ENCODE data around the gene VPS37D. TPM values are rescaled to one million over a fixed set of nuclear protein-coding genes. Genes with fewer than 3 reads are reported as not detected.
"Not testable (repeated sequence)": the region's sequence is repeated elsewhere in the genome, so short reads cannot be mapped to it uniquely, and the experiment has no call there.

VPS37D gene
- total RNA-seq (1 to 10 TPM in 1 of 2 donors, under 1 TPM in 1; 0.89 to 2.0 TPM), polyA plus RNA-seq (ENCODE audit: insufficient read length in 6 of 6) (10 to 100 TPM in 1 of 6 donors, 1 to 10 TPM in 5; 6.2 to 10.1 (median 8.3) TPM)
- long read RNA-seq, donor 1, transcript VPS37D-201 (4 exons, 1,624 nt) = major isoform, 6 of 6 reads
- long read RNA-seq, donor 1, partial matches to known transcripts = 0 of 6 reads
- long read RNA-seq, donor 1, other reads (novel, unspliced or antisense) = 0 of 6 reads
- long read RNA-seq, donor 2, transcript VPS37D-201 (4 exons, 1,624 nt) = major isoform, 5 of 5 reads
- long read RNA-seq, donor 2, partial matches to known transcripts = 0 of 5 reads
- long read RNA-seq, donor 2, other reads (novel, unspliced or antisense) = 0 of 5 reads
- long read RNA-seq, donor 3, transcript VPS37D-201 (4 exons, 1,624 nt) = major isoform, 13 of 13 reads
- long read RNA-seq, donor 3, partial matches to known transcripts = 0 of 13 reads
- long read RNA-seq, donor 3, other reads (novel, unspliced or antisense) = 0 of 13 reads
- long read RNA-seq, donor 4 = 0 reads
- long read RNA-seq, donor 5, partial matches to known transcripts = 0 of 4 reads
- long read RNA-seq, donor 5, other reads (novel, unspliced or antisense) = 0 of 4 reads
- long read RNA-seq, donor 6, transcript VPS37D-201 (4 exons, 1,624 nt) = major isoform, 5 of 5 reads
- long read RNA-seq, donor 6, partial matches to known transcripts = 0 of 5 reads
- long read RNA-seq, donor 6, other reads (novel, unspliced or antisense) = 0 of 5 reads
- long read RNA-seq, donor 7, transcript VPS37D-201 (4 exons, 1,624 nt) = major isoform, 13 of 13 reads
- long read RNA-seq, donor 7, partial matches to known transcripts = 0 of 13 reads
- long read RNA-seq, donor 7, other reads (novel, unspliced or antisense) = 0 of 13 reads
- long read RNA-seq, donor 8, transcript VPS37D-201 (4 exons, 1,624 nt) = major isoform, 9 of 9 reads
- long read RNA-seq, donor 8, partial matches to known transcripts = 0 of 9 reads
- long read RNA-seq, donor 8, other reads (novel, unspliced or antisense) = 0 of 9 reads
- long read RNA-seq, donor 9 = 0 reads
- long read RNA-seq, donor 10 = 0 reads
- long read RNA-seq, donor 11, transcript VPS37D-201 (4 exons, 1,624 nt) = major isoform, 22 of 36 reads
- long read RNA-seq, donor 11, partial matches to known transcripts = 14 of 36 reads
- long read RNA-seq, donor 11, other reads (novel, unspliced or antisense) = 0 of 36 reads
- long read RNA-seq, donor 12, transcript VPS37D-201 (4 exons, 1,624 nt) = major isoform, 6 of 6 reads
- long read RNA-seq, donor 12, partial matches to known transcripts = 0 of 6 reads
- long read RNA-seq, donor 12, other reads (novel, unspliced or antisense) = 0 of 6 reads

- Histone ChIP-seq H3K27ac (no peak within 1 kb of the TSS), H3K4me1 (peaks cover 0 to 23% of the 10 kb centered on the region in 2 donors), H3K9me3 (peaks cover 0 to 8% of the 10 kb centered on the region in 2 donors), H3K27me3 (peaks cover 0 to 76% of the 10 kb centered on the region in 2 donors), H3K4me3 (peak within 1 kb of the TSS; percentile 34 to 39), H3K36me3 (no peaks in the 10 kb centered on the region)
- intact Hi-C loops (cut with DNase I) = no loop called here
- peak; percentile 91 to 99 (median 93) for DNase-seq
- TF ChIP-seq CTCF (IDR thresholded peaks at IDR 0.05) = peak; percentile 59 to 87
- ATAC-seq = peak; percentile 98
Observed at GRCh38 chr7:73667344-73668102, at the start of gene VPS37D. TSS of gene VPS37D (plus strand) at chr7:73667831. CDS start at chr7:73667959, 128 bp downstream.

- Histone ChIP-seq H3K4me3 (no peak overlapping the region), H3K27ac (no peak overlapping the region), H3K27me3 (peaks cover 12 to 64% of the 10 kb centered on the region in 2 donors), H3K9me3 (no peaks in the 10 kb centered on the region), H3K4me1 (peaks cover 9 to 10% of the 10 kb centered on the region in 2 donors), H3K36me3 (no peaks in the 10 kb centered on the region)
- ATAC-seq (no peak), DNase-seq (no peak)
- no peak for TF ChIP-seq CTCF (IDR thresholded peaks at IDR 0.05)
- intact Hi-C loops (cut with DNase I) = loop anchor here in 1 of 2 donors (10.0 kb wide), 1 partner anchor 106 kb away; no protein-coding TSS in a partner anchor
Observed at GRCh38 chr7:73618538-73618937, 49.1 kb upstream of the VPS37D start.

GRCh38 chr7:73619394-73619793 lies 48.2 kb upstream of the VPS37D start:
- DNase-seq, H3K9me3 ChIP-seq, H3K36me3 ChIP-seq, H3K4me3 ChIP-seq, ATAC-seq, H3K27ac ChIP-seq: not testable (repeated sequence)
- intact Hi-C loops (cut with DNase I) = loop anchor here in 1 of 2 donors (10.0 kb wide), 1 partner anchor 105 kb away; no protein-coding TSS in a partner anchor
- H3K4me1 ChIP-seq = peaks cover 11 to 18% of the 10 kb centered on the region in 2 donors
- H3K27me3 ChIP-seq = peaks cover 21 to 64% of the 10 kb centered on the region in 2 donors

GRCh38 chr7:73621168-73622063 lies 46.2 kb upstream of the VPS37D start:
- no peak for ATAC-seq
- Histone ChIP-seq H3K27ac (no peak overlapping the region), H3K27me3 (peaks cover 26 to 64% of the 10 kb centered on the region in 2 donors), H3K9me3 (no peaks in the 10 kb centered on the region), H3K36me3 (no peaks in the 10 kb centered on the region), H3K4me1 (peaks cover 11 to 21% of the 10 kb centered on the region in 2 donors), H3K4me3 (no peak overlapping the region)
- intact Hi-C loops (cut with DNase I) = no loop called here
- no peak for TF ChIP-seq CTCF (IDR thresholded peaks at IDR 0.05)
- DNase-seq = no peak
